ENCODE data around the gene SPG7.

SPG7 gene

DNA sequence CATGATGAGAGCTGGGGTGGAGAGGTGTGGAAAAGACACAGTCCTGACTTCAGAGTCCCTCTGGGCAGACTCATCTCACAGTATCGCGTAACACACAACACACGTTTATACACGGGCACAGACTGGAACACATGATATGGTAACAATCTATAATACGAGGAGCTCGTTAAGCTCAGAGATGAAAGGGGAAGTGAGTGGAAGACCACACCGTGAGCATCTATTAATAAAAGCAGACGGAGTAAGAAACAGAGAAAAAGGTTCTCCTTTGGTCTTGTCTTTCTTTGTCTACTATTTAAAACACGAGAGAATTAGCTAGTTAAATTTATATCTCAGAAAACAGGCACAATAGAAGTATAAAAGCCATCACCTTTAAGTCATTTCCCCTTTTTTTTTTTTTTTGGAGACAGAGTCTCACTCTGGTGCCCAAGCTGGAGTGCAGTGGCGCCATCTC is 31.4 kb upstream of the SPG7 start:
- no peak for DNase-seq
- no peak overlapping the region for H3K27ac ChIP-seq (ENCODE audit: low read length)
- H3K4me2 ChIP-seq (ENCODE audit: insufficient read depth, low read length) = no peak overlapping the region
- H3K4me3 ChIP-seq (ENCODE audit: low read depth in 1 of 2, low read length in 2 of 2) = no peak overlapping the region
- peaks cover 100% of the 10 kb centered on the region for H3K79me2 ChIP-seq (ENCODE audit: insufficient read depth, low read length)
- peaks cover 35% of the 10 kb centered on the region for H3K4me1 ChIP-seq (ENCODE audit: insufficient read depth, low read length)
- no peaks in the 10 kb centered on the region for H3K9me3 ChIP-seq (ENCODE audit: insufficient read depth, low read length, severe bottlenecking)
- TF ChIP-seq CTCF (IDR thresholded peaks at IDR 0.05; ENCODE audit: borderline replicate concordance, extremely low read depth, low read length, poor library complexity, severe bottlenecking) = no peak
- H4K20me1 ChIP-seq (ENCODE audit: insufficient read depth, low read length) = peaks cover 89% of the 10 kb centered on the region
- H3K9ac ChIP-seq (ENCODE audit: low read depth, low read length) = no peak overlapping the region
- ATAC-seq (ENCODE audit: insufficient read depth, low read depth) = no peak
- H2AFZ ChIP-seq (ENCODE audit: low read depth, low read length) = no peak overlapping the region
- no peaks in the 10 kb centered on the region for H3K27me3 ChIP-seq (ENCODE audit: insufficient read depth, low read length, poor library complexity)
- peaks cover 50% of the 10 kb centered on the region for H3K36me3 ChIP-seq (ENCODE audit: insufficient read depth, low read length)

GRCh38 chr16:89478576-89479221 is 29.5 kb upstream of the SPG7 start:
- no peak for TF ChIP-seq EZH2 (IDR thresholded peaks at IDR 0.05; ENCODE audit: borderline replicate concordance, low read depth, low read length, severe bottlenecking)
- TF ChIP-seq CTCF (IDR thresholded peaks at IDR 0.05; ENCODE audit: borderline replicate concordance, extremely low read depth, low read length, poor library complexity, severe bottlenecking) = no peak
- Histone ChIP-seq H3K4me1 (ENCODE audit: insufficient read depth, low read length) (peaks cover 50% of the 10 kb centered on the region), H3K27ac (ENCODE audit: low read length) (no peak overlapping the region), H2AFZ (ENCODE audit: low read depth, low read length) (no peak overlapping the region), H3K27me3 (ENCODE audit: insufficient read depth, low read length, poor library complexity) (no peaks in the 10 kb centered on the region), H3K9me3 (ENCODE audit: insufficient read depth, low read length, severe bottlenecking) (no peaks in the 10 kb centered on the region), H3K4me2 (ENCODE audit: insufficient read depth, low read length) (no peak overlapping the region), H3K4me3 (ENCODE audit: low read depth in 1 of 2, low read length in 2 of 2) (no peak overlapping the region), H4K20me1 (ENCODE audit: insufficient read depth, low read length) (peaks cover 89% of the 10 kb centered on the region), H3K36me3 (ENCODE audit: insufficient read depth, low read length) (peaks cover 53% of the 10 kb centered on the region), H3K79me2 (ENCODE audit: insufficient read depth, low read length) (peaks cover 100% of the 10 kb centered on the region), H3K9ac (ENCODE audit: low read depth, low read length) (no peak overlapping the region)
- DNase-seq = no peak
- no peak for ATAC-seq (ENCODE audit: insufficient read depth, low read depth)

GRCh38 chr16:89481356-89481955 is 26.7 kb upstream of the SPG7 start:
- Histone ChIP-seq H3K4me1 (ENCODE audit: insufficient read depth, low read length) (peaks cover 53% of the 10 kb centered on the region), H3K4me3 (ENCODE audit: low read depth in 1 of 2, low read length in 2 of 2) (no peak overlapping the region), H3K79me2 (ENCODE audit: insufficient read depth, low read length) (peaks cover 100% of the 10 kb centered on the region), H3K9me3 (ENCODE audit: insufficient read depth, low read length, severe bottlenecking) (no peaks in the 10 kb centered on the region), H4K20me1 (ENCODE audit: insufficient read depth, low read length) (peaks cover 88% of the 10 kb centered on the region), H3K27me3 (ENCODE audit: insufficient read depth, low read length, poor library complexity) (no peaks in the 10 kb centered on the region), H3K4me2 (ENCODE audit: insufficient read depth, low read length) (no peak overlapping the region), H3K27ac (ENCODE audit: low read length) (no peak overlapping the region), H3K36me3 (ENCODE audit: insufficient read depth, low read length) (peaks cover 39% of the 10 kb centered on the region), H3K9ac (ENCODE audit: low read depth, low read length) (no peak overlapping the region), H2AFZ (ENCODE audit: low read depth, low read length) (no peak overlapping the region)
- ATAC-seq (ENCODE audit: insufficient read depth, low read depth) (no peak), DNase-seq (no peak)
- TF ChIP-seq EZH2 (IDR thresholded peaks at IDR 0.05; ENCODE audit: borderline replicate concordance, low read depth, low read length, severe bottlenecking) (no peak), CTCF (IDR thresholded peaks at IDR 0.05; ENCODE audit: borderline replicate concordance, extremely low read depth, low read length, poor library complexity, severe bottlenecking) (no peak)
